Hepatocyte (in vitro differentiated cells): ENCODE results near the gene USP17L20. TPM values are rescaled to one million over a fixed set of nuclear protein-coding genes. Genes with fewer than 3 reads are reported as not detected.

ENCODE experiments used
- polyA plus RNA-seq: library from polyadenylated mRNA; unstranded; fragments of >200 nt; fragmentation: Nextera tagmentation; extraction: Ambion mirVana; gene quantifications from 2 replicates; pipeline ENCODE4 v1.2.1, GENCODE V29; 2016
- total RNA-seq: library from RNA; depleted of rRNA; stranded (reverse); fragments of >200 nt; gene quantifications from 2 replicates; pipeline ENCODE4 v1.2.3, GENCODE V29; 2014

USP17L20 gene
- total and polyA plus RNA-seq, 2 experiments from 2014 or later: not detected

Other genes with a start within 250 kb of the USP17L20 start
- not detected in 2 replicates for gene FAM90A26, start 87.7 kb upstream of the USP17L20 start, total RNA-seq
- gene FAM90A26, start 87.7 kb upstream of the USP17L20 start, polyA plus RNA-seq: not detected in 2 replicates
- not detected in 2 replicates for gene USP17L10, start 47.5 kb upstream of the USP17L20 start, total RNA-seq
- not detected in 2 replicates for gene USP17L10, start 47.5 kb upstream of the USP17L20 start, polyA plus RNA-seq
- not detected in 2 replicates for gene USP17L11, start 42.7 kb upstream of the USP17L20 start, total RNA-seq
- not detected in 2 replicates for gene USP17L11, start 42.7 kb upstream of the USP17L20 start, polyA plus RNA-seq
- not detected in 2 replicates for gene USP17L12, start 38.0 kb upstream of the USP17L20 start, total RNA-seq
- gene USP17L12, start 38.0 kb upstream of the USP17L20 start, polyA plus RNA-seq: not detected in 2 replicates
- not detected in 2 replicates for gene USP17L13, start 33.2 kb upstream of the USP17L20 start, total RNA-seq
- gene USP17L13, start 33.2 kb upstream of the USP17L20 start, polyA plus RNA-seq: not detected in 2 replicates
- 0.56 TPM in 1 of 2 replicates, not detected in the other for gene USP17L15, start 23.7 kb upstream of the USP17L20 start, total RNA-seq
- gene USP17L15, start 23.7 kb upstream of the USP17L20 start, polyA plus RNA-seq: not detected in 2 replicates
- gene USP17L17, start 14.2 kb upstream of the USP17L20 start, total RNA-seq: not detected in 2 replicates
- not detected in 2 replicates for gene USP17L17, start 14.2 kb upstream of the USP17L20 start, polyA plus RNA-seq
- not detected in 2 replicates for gene USP17L18, start 9.5 kb upstream of the USP17L20 start, total RNA-seq
- not detected in 2 replicates for gene USP17L18, start 9.5 kb upstream of the USP17L20 start, polyA plus RNA-seq
- not detected in 2 replicates for gene USP17L19, start 4.7 kb upstream of the USP17L20 start, total RNA-seq
- not detected in 2 replicates for gene USP17L19, start 4.7 kb upstream of the USP17L20 start, polyA plus RNA-seq
- gene USP17L21, start 4.7 kb downstream of the USP17L20 start, total RNA-seq: not detected in 2 replicates
- not detected in 2 replicates for gene USP17L21, start 4.7 kb downstream of the USP17L20 start, polyA plus RNA-seq
- not detected in 2 replicates for gene USP17L22, start 9.5 kb downstream of the USP17L20 start, total RNA-seq
- gene USP17L22, start 9.5 kb downstream of the USP17L20 start, polyA plus RNA-seq: not detected in 2 replicates
- not detected in 2 replicates for gene USP17L24, start 67.0 kb downstream of the USP17L20 start, total RNA-seq
- gene USP17L24, start 67.0 kb downstream of the USP17L20 start, polyA plus RNA-seq: not detected in 2 replicates
- not detected in 2 replicates for gene USP17L25, start 71.8 kb downstream of the USP17L20 start, total RNA-seq
- not detected in 2 replicates for gene USP17L25, start 71.8 kb downstream of the USP17L20 start, polyA plus RNA-seq
- not detected in 2 replicates for gene USP17L26, start 76.5 kb downstream of the USP17L20 start, total RNA-seq
- not detected in 2 replicates for gene USP17L26, start 76.5 kb downstream of the USP17L20 start, polyA plus RNA-seq
- gene USP17L5, start 81.3 kb downstream of the USP17L20 start, total RNA-seq: not detected in 2 replicates
- not detected in 2 replicates for gene USP17L5, start 81.3 kb downstream of the USP17L20 start, polyA plus RNA-seq
- not detected in 2 replicates for gene USP17L27, start 86.0 kb downstream of the USP17L20 start, total RNA-seq
- not detected in 2 replicates for gene USP17L27, start 86.0 kb downstream of the USP17L20 start, polyA plus RNA-seq
- gene USP17L28, start 90.8 kb downstream of the USP17L20 start, total RNA-seq: not detected in 2 replicates
- not detected in 2 replicates for gene USP17L28, start 90.8 kb downstream of the USP17L20 start, polyA plus RNA-seq
- gene USP17L29, start 95.5 kb downstream of the USP17L20 start, total RNA-seq: not detected in 2 replicates
- gene USP17L29, start 95.5 kb downstream of the USP17L20 start, polyA plus RNA-seq: not detected in 2 replicates
- gene USP17L30, start 105.0 kb downstream of the USP17L20 start, total RNA-seq: not detected in 2 replicates
- not detected in 2 replicates for gene USP17L30, start 105.0 kb downstream of the USP17L20 start, polyA plus RNA-seq
- not detected in 2 replicates for gene DEFB131A, start 186.3 kb downstream of the USP17L20 start, total RNA-seq
- gene DEFB131A, start 186.3 kb downstream of the USP17L20 start, polyA plus RNA-seq: not detected in 2 replicates